T-helper 22 cell (primary cell): ENCODE data around the gene NSUN4.
A peak's percentile ranks its signal among the peaks of the same experiment; 100 is the strongest.
"Not testable (repeated sequence)": the region's sequence is repeated elsewhere in the genome, so short reads cannot be mapped to it uniquely, and the experiment has no call there.

Experiments
- DNase-seq: peaks from one replicate; pipeline ENCODE4 v3.0.0-alpha.2; 2020; ENCODE audit warnings: low read depth

NSUN4 gene

DNA sequence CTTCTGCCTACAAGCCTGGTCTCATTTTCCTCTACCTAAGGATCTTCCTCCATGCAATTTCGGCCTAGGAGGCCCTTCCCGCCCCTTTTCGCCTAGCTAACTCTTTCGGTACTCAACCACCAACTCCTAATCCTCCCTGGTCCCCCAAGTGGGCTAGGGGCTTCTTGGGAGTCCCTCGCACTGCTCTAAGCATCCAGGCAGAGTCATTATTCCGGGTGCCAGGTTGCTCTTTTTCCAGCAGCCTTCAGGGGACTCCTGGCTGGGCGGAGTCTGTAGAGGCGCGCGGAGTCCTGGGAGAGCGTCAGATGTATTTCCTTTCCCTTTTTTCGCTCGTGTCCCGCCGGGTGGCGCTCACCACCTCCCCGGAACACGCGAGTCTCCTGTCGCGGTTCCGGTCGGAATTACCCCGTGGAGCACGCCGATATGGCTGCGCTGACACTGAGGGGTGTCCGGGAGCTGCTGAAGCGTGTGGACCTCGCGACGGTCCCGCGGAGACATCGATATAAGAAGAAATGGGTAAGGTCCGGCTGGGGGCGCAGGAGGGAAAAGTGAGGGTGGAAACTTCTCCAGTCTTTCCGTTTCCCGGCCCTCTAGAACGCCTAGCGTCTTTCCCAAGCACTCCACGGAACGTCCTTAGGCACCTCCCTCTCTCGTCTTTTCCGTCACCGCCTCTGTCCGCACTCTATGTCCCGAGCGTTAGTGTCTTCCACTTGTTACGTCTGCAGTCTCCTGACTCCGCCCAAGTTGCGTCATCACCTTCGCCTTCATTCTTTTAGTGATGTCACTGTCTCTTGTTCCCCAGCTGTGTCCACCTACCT, at the start of gene NSUN4:
NSUN4 (plus strand) TSS at position 404 of the 818 bp plus-strand sequence; CDS start at position 424, 20 bp downstream.
- peak; percentile 79 for DNase-seq

DNA sequence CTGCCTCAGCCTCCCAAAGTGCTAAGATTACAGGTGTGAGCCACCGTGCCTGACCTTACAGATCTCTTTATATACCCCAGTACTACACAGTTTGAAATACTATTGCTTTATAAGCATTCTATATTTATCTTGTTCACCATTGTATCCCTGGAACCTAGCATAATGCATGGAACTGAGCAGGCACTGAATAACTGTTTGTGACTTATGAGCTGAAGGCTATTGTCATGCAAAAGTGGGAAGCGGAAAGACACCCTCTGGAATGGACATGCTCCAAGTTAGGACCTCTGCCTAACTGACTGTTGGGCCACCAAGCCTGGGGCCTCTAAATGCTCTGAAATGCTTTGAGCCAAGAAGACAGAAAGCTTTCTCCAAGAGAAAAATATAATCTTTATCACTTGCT, 45.3 kb upstream of the NSUN4 start:
- DNase-seq: no peak

DNA sequence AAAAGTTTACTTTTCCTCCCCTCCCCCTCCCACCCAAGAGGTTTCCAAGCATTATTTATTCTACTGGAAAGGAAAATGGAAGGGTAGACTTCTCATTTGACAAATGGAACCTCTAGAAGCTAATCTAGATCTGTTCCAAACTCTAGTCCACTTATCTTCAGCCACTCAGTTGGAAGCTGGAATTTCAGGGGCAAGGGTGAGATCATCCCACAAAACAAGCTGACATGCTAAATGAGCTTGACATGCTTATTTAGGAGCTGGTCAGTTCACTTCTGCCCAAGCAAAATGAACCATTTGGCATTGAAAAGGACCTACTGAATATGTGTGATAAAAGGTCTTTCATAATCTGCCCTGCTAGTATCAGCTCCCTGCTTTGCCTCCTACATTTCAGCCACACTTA, 42.2 kb upstream of the NSUN4 start:
- no peak for DNase-seq

DNA sequence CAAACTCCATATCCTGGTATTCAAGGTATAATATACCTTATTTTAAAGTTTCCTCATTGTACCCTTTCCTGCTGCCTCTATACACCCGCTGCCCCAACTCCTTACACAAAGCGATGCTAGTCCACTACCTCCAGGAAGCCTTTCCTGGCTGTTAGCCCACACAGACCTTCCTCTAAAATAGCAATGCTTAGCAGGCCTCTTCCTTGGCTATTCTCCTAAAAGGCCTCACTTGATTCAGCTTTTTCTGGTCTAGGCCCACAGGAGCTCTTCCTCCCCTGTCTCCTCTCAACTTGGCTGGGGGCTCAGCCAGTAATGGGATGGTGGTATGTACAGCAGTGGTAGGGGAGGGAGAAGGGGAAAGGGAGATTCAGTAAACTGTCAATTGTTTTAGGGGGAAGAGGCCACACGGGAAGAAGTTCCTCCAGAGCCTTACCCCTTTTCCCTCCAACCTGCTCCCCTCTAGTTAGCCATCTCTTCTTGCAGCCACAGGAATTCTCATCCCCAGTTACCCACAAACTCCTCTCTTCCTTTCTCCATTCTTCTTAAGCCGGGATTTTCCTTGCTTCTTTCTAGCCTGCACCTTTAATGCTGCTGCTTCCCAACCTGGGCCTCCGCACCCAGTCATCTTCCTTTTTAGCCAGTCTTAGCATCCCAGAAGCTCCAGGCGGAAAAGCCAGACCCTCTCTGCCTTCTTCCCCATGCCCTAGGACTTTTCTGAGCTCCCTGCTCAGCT, 39.8 kb upstream of the NSUN4 start:
- no peak for DNase-seq

DNA sequence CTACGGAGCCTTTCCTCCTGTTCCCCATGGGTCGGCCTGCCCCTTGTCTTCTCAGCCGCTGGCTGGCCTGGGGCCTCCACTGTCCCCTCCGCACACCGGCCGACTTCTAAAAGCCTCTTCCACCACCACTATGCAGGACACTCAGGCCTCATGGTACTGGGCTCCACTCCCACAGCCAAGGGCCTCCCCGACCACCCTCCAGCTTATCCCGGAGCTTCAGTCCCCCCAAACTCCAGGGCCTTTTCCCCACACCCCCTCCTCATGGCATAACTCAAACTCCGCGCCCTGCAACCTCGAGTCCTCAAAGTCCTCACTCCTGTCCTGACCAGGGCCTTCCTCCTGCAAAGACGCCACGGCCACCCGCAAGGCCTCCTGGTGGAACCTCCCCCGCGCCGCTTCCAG, 39.2 kb upstream of the NSUN4 start:
- DNase-seq: no peak

DNA sequence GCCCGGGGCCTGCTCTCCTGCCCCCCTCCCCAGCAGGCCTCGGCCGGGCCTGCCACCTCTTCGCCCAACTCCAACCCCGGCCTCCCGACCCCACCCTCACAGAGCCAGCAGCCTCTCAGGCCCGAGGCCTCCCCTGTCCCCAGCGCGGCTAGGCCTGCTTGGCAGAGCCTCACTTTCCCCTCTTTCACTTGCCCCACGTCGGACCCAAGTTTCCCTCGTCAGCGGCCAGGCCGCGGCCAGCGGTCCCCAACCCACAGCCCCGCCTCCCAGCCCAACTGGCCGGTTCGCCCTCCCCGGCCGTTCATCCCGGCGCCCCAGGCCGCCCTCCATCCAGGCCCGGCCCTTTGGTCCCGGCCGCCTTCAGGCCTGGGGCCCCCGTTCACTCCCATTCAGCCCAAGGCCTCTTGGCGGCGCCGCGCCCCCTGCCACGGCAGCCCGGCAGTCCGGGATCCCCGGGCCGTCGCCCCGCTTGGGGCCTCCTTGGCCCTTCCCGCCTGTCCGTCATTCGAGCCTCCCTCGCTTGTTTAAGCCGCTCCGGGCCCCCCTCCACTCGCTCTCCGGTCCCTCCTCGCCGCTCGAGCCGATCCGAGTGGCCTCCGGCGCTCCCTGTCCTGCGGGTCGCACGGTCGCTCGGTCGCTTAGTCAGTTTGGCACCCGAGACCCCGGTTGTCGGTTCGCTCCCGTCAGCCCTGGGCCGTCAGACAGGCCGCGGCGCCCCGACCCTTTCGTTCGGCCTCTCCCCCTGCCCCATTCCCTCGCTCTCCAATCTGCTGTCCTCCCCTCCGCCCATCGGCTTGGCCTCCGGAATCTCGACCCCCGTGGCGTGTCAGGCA, 38.6 kb upstream of the NSUN4 start:
- DNase-seq: no peak

DNA sequence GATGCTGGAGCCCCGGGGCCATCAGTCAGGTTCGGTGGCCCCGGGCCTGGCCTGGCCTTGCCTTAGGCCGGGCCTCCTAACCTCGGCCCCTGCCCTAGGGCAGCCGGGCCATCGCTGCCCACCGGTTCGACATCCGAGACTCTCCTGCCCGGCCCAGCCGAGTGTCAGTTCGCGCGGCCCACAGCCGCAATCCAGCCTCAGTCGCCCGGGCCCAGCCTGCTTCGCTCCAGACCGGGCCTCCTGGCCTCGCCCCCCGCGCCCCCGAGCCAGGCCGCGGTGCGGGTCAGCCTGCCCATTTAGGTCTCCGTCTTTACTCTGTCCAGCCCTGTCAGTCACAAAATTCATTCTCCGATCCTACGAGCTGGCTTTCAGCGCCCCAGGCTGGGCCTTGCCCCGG, 38.0 kb upstream of the NSUN4 start:
- no peak for DNase-seq

DNA sequence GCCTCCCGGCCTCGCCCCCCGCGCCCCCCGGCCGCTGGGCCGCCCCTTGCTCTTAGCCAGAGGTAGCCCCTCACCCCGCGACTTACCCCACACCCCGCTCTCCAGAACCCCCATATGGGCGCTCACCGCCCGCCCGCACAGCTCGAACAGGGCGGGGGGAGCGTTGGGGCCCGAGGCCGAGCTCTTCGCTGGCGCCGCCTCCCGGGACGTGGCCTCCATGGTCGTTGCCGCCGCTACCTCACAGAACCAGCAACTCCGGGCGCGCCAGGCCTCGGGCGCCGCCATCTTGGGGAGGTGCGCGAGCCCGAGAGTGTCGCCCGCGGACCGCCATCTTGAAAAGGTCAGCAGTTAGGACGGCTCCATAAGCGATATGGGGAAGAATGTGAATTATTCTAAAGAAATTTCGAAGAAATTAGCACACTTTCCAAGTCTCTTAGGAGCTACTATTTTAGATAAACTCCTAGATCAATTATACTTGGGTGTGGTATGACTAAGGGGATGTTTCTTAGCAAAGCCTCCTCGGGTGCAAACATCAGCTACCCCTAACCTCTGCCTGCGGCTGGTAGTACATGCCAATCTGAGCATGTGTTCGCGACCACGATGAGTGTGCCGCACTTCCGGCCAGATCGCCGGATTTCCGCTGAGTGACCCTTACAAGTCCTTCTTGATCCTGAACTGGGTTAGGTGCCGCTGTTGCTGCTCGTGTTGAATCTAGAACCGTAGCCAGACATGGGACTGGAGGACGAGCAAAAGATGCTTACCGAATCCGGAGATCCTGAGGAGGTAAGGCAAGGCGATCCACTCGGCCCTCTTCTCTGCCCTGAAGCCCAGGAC, 37.4 kb upstream of the NSUN4 start, which contains the start of the genes LRRC41 and UQCRH:
LRRC41 (minus strand) TSS at position 579 of the 834 bp plus-strand sequence; CDS start at position 285, 294 bp downstream.
UQCRH (plus strand) TSS at position 661 of the 834 bp plus-strand sequence; CDS start at position 730, 69 bp downstream.
- DNase-seq: peak; percentile 85

DNA sequence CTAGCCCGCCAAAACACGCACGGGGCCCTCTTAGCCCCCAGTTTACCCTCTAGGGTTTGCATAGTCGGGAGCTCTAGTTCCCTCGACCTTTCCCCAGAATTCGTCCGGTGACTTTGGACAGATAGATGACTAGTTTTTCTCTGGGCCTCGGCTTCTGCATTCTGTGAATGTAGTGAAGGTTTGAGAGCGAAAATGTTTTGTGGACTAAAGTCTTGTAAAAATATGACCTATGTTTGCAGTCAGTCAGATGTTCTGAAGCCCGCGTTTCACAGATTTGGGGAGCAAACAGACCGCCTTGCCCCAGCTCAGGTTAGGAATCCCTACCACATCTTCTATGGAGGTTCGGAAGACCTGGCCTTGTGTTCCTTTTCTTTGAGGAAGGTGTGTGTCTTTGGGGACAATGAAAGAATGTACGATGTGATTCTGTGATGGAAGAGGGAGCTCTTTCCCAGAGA, 36.7 kb upstream of the NSUN4 start:
- DNase-seq: no peak

DNA sequence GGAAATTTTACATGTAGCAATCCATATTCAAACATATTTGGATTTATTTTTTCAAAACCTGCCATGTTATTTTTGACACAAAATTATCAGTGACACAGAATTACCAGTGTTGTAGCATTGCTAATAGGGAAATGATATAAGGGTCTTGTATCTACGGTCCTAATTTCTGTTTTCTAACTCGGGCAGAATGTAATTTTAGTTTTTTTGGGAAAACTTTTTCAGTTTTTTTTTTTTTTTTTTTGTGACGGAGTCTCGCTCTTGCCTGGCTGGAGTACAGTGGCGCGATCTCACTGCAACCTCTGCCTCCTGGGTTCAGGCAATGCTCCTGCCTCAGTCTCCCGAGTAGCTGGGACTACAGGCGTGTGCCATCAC, 34.5 kb upstream of the NSUN4 start:
- no peak for DNase-seq

DNA sequence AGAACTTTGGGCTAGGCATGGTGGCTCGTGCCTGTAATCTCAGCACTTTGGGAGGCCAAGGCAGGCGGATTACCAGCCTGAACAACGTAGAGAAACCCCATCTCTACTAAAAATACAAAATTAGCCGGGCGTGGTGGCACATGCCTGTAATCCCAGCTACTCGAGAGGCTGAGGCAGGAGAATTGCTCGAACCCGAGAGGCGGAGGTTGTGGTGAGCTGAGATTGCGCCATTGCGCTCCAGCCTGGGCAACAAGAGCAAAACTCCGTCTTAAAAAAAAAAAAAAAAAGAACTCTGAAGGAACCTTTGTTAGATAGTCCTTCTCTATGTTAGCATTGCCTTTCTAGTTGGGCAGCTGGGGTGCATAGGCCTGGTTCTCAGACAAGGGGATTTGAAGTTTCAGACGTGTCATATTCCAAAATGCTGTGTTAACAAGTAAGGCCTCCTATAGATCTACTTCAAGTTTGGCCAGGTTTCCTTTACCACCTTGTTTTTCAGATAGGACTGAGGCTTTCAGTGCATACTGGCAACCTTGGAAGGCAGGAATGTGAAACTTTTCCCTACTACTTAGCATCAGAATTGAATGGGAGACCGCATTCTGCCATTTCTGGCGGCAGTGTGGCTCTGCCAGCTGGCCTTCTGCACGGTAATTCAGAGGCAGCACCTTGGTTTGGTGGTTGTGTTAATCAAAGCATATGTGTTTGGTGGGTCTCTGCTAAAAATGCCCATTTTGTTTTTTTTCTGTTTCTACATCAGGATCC, 31.0 kb upstream of the NSUN4 start:
- DNase-seq: no peak

DNA sequence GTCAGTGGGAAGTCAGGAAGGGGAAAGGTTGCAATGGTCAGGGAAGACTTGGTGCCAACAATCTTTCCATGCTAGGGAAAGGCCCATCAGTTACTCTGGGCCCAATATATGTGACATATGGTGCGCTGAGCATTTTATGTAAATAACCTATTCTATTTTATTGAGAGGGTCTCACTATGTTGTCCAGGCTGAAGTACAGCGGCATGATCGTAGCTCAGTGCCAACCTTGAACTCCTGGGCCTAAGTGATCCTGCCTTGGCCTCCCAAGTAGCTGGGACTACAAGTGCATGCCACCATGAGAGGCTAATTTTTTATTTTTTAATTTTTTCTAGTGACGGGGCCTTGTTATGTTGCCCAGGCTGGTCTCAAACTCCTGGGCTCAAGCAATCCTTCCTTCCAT, 30.3 kb upstream of the NSUN4 start:
- no peak for DNase-seq

DNA sequence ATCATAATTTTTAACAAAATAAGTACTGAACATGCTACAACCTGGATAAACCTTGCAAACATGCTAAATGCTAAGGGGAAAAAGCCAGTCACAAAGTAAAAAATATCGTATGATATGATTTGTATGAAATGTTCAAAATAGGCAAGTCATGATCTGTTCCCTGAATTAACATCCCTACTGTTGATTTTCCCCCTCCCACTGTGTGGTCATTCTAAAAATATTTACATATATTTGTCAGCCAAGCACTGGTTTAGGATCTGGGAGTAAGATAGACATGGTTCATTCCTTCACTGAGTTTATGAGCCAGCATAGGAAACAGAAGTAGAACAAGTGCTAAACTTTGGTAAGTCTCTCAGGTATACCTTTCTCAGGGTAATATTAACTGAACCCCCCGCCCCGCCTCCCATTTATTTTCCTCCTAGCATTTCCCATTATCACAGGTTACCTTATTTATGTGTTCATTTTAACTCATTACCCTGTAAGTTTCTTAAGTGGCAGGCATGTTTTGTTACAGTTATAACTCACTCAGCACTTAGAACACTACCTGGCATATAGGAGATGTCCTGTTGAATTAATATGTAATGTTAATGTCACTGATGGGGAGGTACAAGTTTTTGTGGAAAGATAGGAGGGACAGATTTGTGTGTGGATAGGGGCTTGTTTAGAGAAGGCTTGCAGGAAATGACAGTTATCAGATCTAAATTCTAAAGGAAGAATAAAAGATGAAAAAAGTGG, 24.8 kb upstream of the NSUN4 start:
- DNase-seq: no peak

DNA sequence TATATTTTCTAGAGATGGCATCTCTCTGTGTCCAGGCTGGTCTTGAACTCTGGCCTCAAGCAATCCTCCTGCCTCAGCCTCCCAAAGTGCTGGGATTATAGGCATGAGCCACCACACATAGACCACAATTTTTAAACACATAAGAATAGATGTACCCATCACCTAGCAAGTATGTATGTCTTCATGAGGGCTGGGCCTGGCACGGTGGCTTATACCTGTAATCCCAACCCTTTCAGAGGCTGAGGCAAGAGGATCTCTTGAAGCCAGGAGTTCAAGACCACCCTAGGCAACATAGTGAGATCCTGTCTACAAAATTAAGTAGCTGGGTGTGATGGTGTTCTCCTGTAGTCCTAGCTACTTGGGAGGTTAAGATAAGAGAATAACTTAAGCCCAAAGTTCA, 23.3 kb upstream of the NSUN4 start:
- no peak for DNase-seq

DNA sequence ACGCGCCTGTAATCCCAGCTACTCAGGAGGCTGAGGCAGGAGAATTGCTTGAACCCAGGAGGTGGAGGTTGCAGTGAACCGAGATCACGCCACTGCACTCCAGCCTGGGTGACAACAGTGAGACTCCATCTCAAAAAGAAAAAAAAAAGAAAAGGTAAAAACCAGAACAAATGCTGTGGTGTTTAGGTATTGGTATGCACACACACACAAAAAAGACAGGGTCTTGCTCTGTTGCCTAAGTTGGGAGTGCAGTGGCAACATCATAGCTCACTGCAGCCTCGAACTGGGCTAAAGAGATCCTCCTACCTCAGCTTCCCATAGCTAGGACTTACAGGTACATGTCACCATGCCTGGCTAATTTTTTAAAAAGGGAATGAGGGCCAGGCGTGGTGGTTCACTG, 21.3 kb upstream of the NSUN4 start:
- not testable (repeated sequence) for DNase-seq

DNA sequence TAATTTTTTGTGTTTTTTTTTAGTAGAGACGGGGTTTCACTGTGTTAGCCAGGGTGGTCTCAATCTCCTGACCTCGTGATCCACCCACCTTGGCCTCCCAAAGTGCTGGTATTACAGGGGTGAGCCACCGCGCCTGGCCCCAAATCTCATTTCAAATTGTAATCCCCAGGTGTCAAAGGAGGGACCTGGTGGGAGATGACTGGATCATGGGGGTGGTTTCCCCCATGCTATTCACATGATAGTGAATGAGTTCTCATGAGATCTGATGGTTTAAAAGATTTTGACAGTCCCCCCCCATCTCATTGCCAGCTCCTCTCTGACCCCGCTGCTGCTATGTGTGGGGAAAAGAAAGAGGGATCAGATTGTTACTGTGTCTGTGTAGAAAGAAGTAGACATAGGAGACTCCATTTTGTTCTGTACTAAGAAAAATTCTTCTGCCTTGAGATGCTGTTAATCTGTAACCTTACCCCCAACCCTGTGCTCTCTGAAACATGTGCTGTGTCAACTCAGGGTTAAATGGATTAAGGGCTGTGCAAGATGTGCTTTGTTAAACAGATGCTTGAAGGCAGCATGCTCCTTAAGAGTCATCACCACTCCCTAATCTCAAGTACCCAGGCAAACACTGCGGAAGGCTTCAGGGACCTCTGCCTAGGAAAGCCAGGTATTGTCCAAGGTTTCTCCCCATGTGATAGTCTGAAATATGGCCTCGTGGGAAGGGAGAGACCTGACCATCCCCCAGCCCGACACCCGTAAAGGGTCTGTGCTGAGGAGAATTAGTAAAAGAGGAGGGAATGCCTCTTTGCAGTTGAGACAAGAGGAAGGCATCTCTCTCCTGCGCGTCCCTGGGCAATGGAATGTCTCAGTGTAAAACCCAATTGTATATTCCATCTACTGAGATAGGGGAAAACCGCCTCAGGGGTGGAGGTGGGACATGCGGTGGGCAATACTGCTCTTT, 20.4 kb upstream of the NSUN4 start:
- not testable (repeated sequence) for DNase-seq

DNA sequence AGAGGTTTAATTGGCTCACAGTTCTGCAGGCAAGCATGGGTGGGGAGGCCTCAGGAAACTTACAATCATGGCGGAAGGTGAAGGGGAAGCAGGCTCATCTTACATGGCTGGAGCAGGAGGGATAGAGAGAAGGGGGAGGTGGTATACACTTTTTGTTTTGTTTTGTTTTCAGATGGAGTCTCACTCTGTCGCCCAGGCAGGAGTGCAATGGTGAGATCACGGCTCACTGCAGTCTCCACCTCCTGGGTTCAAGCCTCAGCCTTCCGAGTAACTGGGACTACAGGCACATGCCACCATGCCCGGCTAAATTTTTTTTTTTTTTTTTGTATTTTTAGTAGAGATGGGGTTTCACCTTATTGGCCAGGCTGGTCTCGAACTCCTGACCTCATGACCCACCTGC, 18.4 kb upstream of the NSUN4 start:
- DNase-seq: not testable (repeated sequence)

DNA sequence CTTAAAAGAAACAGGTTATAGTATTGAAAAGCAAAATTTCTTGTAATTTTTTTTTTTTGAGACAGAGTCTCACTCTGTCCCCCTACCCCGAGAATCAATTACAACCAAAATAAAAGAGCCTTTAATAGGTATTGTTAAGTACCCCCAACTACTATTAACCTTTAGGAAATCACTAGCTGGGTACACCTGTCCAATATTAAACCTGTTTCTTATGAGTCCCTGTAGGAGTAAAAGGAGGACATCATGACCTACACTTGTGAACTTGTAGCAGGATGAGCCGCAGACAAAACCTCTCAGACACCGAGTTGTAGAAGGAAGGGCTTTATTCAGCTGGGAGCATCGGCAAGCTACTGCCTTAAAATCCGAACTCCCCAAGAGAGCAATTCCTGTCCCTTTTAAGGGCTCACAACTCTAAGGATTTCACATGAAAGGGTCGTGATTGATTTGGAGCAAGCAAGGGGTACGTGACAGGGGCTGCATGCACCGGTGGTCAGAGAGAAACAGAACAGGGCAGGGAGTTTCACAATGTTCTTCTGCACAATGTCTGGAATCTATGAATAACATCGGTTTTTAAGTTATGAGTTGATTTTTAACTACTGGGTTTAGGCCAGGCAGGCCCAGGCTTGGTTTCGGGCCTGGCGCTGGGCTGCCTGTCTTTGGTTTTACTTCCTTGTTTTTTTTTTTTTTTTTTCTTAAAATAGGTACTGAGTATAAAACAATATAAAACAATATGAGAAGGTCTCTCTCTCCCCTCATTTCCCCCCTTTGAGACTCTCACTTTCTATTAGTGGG, 15.1 kb upstream of the NSUN4 start:
- DNase-seq: not testable (repeated sequence)
